Thymus (tissue), 14 donors: ENCODE data around the gene RNF133. TPM values are rescaled to one million over a fixed set of nuclear protein-coding genes. Genes with fewer than 3 reads are reported as not detected.

Source experiments
- DNase-seq, 9 donors: peaks; one replicate each; pipeline ENCODE4 v3.0.0-alpha.2; 2013; ENCODE audit warnings: low spot score in 9 of 9, low read depth in 6 of 9, missing footprints in 1 of 9
- H3K27ac ChIP-seq, 2 donors: one replicate each; pipeline ENCODE4 v1.5.1; 2013; ENCODE audit warnings: control low read depth in 1 of 2, low read depth in 1 of 2, low read length in 1 of 2, mild to moderate bottlenecking in 1 of 2, moderate library complexity in 1 of 2
- H3K27me3 ChIP-seq, 2 donors: one replicate each; pipeline ENCODE4 v1.5.1; 2013; ENCODE audit warnings: low read length in 1 of 2; ENCODE audit not compliant: control insufficient read depth in 2 of 2, insufficient read depth in 1 of 2
- H3K36me3 ChIP-seq, 2 donors: one replicate each; pipeline ENCODE4 v1.5.1; 2013; ENCODE audit warnings: low read length in 1 of 2, mild to moderate bottlenecking in 1 of 2, moderate library complexity in 1 of 2; ENCODE audit not compliant: control insufficient read depth in 2 of 2, insufficient read depth in 2 of 2
- H3K4me1 ChIP-seq, 2 donors: one replicate each; pipeline ENCODE4 v1.5.1; 2013; ENCODE audit warnings: low read length in 2 of 2; ENCODE audit not compliant: control insufficient read depth in 2 of 2, insufficient read depth in 2 of 2
- H3K4me3 ChIP-seq, 2 donors: one replicate each; pipeline ENCODE4 v1.5.1; 2013; ENCODE audit warnings: low read length in 2 of 2, control low read depth in 1 of 2, mild to moderate bottlenecking in 1 of 2
- H3K9me3 ChIP-seq, 2 donors: one replicate each; pipeline ENCODE4 v1.5.1; 2013; ENCODE audit warnings: low read length in 1 of 2, mild to moderate bottlenecking in 1 of 2; ENCODE audit not compliant: control insufficient read depth in 2 of 2, insufficient read depth in 1 of 2
- WGBS: extraction: QIAGEN DNeasy Blood & Tissue Kit; methylation state at CpG from one replicate; pipeline ENCODE4 v1.1.7; 2013; 5-methylcytosine and 5-hydroxymethylcytosine counted together
- long read RNA-seq, 10 donors: transcript quantifications; one replicate each; lab custom pipeline, GENCODE V29; 2026
- polyA plus RNA-seq: library from polyadenylated mRNA; stranded (reverse); fragments of 200-250 nt; gene quantifications from one replicate; pipeline ENCODE4 v1.2.3, GENCODE V29; 2013
- total RNA-seq: library from RNA; stranded (reverse); fragments of 120-200 nt; gene quantifications from one replicate; pipeline ENCODE4 v1.2.4, GENCODE V29; 2013
- donor health status: healthy.

The RNF133 gene, protein sequence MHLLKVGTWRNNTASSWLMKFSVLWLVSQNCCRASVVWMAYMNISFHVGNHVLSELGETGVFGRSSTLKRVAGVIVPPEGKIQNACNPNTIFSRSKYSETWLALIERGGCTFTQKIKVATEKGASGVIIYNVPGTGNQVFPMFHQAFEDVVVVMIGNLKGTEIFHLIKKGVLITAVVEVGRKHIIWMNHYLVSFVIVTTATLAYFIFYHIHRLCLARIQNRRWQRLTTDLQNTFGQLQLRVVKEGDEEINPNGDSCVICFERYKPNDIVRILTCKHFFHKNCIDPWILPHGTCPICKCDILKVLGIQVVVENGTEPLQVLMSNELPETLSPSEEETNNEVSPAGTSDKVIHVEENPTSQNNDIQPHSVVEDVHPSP
- total RNA-seq: 0.19 TPM
- 0.02 TPM for polyA plus RNA-seq
- long read RNA-seq, donor 1: 0 reads
- long read RNA-seq, donor 2: 0 reads
- long read RNA-seq, donor 3: 0 reads
- long read RNA-seq, donor 4: 0 reads
- long read RNA-seq, donor 5: 0 reads
- long read RNA-seq, donor 6: 0 reads
- long read RNA-seq, donor 7: 0 reads
- long read RNA-seq, donor 8: 0 reads
- long read RNA-seq, donor 9: 0 reads
- long read RNA-seq, donor 10: 0 reads

DNA sequence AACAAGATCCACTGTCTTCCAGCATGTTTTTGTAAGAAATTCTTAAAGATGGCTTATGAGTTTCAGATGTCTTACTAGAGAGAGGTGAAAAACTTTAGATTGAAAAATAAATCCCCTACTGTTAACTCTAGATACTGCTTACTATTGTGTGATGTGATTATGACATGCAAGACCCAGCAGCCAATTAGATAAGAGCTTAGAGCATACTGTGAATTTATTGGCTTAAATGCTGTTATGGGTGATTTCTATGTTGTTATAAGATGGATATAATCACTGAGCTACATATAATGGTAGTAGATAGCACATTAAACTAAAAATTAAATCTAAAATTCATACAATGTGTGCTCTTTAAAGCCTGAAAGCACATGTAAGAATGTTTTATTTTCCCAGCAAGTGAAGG lies at the start of gene RNF133:
RNF133 (minus strand) TSS at position 101 of the 400 bp plus-strand sequence. CDS start 199 bp downstream, outside the sequence.
- no peaks in the 10 kb centered on the region for H3K27me3 ChIP-seq
- no peaks in the 10 kb centered on the region for H3K36me3 ChIP-seq
- DNase-seq: no peak
- H3K27ac ChIP-seq: no peak within 1 kb of the TSS
- H3K4me1 ChIP-seq: no peaks in the 10 kb centered on the region
- H3K9me3 ChIP-seq: no peaks in the 10 kb centered on the region
- H3K4me3 ChIP-seq: no peak within 1 kb of the TSS

DNA sequence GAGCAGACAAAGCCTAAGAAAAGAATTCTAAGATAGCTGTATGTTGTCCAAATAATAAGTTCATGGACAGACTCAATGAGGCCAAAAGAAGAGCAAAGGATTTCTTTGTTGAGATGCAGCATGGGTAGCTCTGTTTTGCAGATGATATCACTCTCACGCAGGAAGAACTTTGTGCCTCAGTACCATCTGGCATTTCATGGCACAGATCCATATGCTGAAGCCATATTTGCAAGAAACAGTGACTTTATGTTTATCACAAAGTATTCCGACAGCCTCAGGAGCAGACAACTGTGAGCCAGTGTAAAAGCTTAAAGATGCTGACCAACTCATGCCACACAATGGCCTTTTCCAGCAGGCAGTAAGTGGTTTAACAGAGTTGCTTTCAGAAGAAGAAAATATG lies 49.3 kb upstream of the RNF133 start:
- Histone ChIP-seq H3K36me3 (no peaks in the 10 kb centered on the region), H3K27me3 (no peaks in the 10 kb centered on the region), H3K27ac (no peak overlapping the region), H3K9me3 (no peaks in the 10 kb centered on the region), H3K4me3 (no peak overlapping the region), H3K4me1 (no peaks in the 10 kb centered on the region)
- no peak for DNase-seq
- 93% methylated on average over 2 of the region's 2 CpGs for WGBS

DNA sequence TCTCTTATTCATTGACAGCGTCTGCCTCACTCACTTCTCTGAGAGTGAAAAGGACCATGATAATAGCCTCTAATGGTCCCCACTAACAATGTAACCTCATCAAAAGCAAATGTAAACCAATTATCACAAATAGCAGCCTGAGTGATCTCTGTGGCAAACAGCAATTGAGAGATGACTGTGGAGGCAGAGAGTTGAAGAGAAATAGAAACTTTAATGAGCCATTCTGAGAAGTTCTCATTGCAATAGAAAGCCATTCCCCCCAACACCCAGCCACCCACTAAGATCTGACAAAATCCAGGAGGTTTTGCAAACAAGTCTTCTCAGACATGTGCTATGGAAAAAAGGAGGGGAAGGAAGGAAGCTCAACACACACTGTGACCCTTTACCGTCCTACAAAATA lies 48.0 kb upstream of the RNF133 start:
- no peaks in the 10 kb centered on the region for H3K9me3 ChIP-seq
- no peaks in the 10 kb centered on the region for H3K27me3 ChIP-seq
- H3K36me3 ChIP-seq: no peaks in the 10 kb centered on the region
- no peak overlapping the region for H3K27ac ChIP-seq
- no peak overlapping the region for H3K4me3 ChIP-seq
- 56% methylated on average over 2 of the region's 2 CpGs for WGBS
- no peak for DNase-seq
- H3K4me1 ChIP-seq: no peaks in the 10 kb centered on the region

DNA sequence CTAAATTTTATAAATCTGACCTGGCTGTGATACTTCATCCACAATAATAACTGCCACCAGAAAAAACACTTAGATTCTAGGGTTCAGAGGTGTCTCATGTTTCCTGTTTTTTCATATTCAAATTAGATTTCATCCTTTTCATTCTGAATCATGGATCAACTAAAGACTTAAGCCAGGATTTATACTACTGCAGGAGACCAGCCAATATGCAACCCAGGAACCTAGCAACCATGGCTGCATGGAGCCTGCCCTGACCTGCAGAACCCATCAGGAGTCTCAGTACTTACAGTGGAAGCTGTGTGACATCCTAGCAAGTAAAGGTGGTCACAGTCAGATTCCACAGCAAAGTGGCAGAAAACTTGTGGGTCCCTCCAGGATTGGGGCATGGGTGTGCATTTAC lies 44.3 kb upstream of the RNF133 start:
- Histone ChIP-seq H3K9me3 (no peaks in the 10 kb centered on the region), H3K4me1 (no peaks in the 10 kb centered on the region), H3K4me3 (no peak overlapping the region), H3K36me3 (no peaks in the 10 kb centered on the region), H3K27ac (no peak overlapping the region), H3K27me3 (no peaks in the 10 kb centered on the region)
- DNase-seq: no peak

DNA sequence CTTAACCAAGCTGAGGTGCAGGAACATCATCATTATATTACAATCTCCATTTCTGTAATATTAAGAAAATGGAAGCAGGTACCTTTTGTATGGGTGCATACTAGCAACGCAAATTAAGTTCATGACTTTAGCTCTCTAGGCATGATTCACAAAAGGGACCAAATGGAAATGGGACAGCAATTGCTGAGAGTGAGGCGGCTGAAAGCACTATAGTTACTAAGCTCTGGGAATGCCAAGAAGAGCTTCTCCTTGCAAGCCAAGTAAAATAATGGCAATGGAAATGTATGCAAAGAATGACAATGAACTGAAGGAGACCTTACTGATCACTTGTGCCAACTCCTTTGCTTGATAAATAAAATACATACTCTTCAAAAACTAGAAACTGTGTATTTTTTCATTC lies 40.0 kb upstream of the RNF133 start:
- 70% methylated on average over 2 of the region's 2 CpGs for WGBS
- Histone ChIP-seq H3K27ac (no peak overlapping the region), H3K36me3 (no peaks in the 10 kb centered on the region), H3K27me3 (no peaks in the 10 kb centered on the region), H3K9me3 (no peaks in the 10 kb centered on the region), H3K4me3 (no peak overlapping the region), H3K4me1 (no peaks in the 10 kb centered on the region)
- DNase-seq: no peak

DNA sequence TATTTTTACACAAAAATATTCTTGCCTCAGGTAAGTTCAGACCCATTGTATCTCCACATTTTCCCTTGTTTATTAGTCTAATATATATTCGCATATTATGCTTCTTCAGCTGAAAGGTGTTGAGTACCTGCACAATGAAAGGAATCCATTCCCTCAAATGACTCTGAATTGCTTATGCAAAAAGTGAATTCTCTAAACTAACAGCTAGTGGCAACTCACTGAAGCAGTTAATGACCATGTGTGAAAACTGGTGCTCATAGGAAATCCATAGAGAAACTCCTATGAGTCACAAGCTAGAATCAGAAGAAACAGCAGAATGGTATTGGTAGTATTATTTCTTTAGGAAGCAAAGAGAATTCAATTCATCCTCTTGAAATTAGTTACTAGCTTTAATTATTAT lies 37.3 kb upstream of the RNF133 start:
- WGBS: 74% methylated on average over 1 of the region's 1 CpG
- Histone ChIP-seq H3K4me3 (no peak overlapping the region), H3K36me3 (no peaks in the 10 kb centered on the region), H3K27me3 (no peaks in the 10 kb centered on the region), H3K4me1 (no peaks in the 10 kb centered on the region), H3K9me3 (no peaks in the 10 kb centered on the region), H3K27ac (no peak overlapping the region)
- DNase-seq: no peak

DNA sequence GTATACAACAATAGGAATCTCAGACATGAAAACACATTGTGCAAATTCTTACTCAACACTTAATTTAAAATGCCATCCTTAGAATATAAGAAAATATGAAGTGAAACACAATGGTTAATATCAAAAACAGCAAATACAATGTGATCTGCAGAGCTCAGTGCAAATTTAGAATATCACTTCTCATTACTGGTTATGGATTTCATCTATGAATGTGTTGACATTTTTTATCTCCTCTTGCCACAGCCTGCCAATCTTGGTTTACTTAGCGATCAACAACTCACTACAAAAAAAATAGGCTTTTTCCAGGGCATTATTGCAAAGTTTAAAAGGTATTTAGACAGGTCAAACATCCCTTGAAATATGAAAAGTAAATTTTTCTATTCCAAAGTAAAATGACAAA lies 28.8 kb upstream of the RNF133 start:
- no peak for DNase-seq
- Histone ChIP-seq H3K9me3 (no peaks in the 10 kb centered on the region), H3K4me1 (no peaks in the 10 kb centered on the region), H3K4me3 (no peak overlapping the region), H3K36me3 (no peaks in the 10 kb centered on the region), H3K27me3 (no peaks in the 10 kb centered on the region), H3K27ac (no peak overlapping the region)
- 81% methylated on average over 1 of the region's 1 CpG for WGBS

DNA sequence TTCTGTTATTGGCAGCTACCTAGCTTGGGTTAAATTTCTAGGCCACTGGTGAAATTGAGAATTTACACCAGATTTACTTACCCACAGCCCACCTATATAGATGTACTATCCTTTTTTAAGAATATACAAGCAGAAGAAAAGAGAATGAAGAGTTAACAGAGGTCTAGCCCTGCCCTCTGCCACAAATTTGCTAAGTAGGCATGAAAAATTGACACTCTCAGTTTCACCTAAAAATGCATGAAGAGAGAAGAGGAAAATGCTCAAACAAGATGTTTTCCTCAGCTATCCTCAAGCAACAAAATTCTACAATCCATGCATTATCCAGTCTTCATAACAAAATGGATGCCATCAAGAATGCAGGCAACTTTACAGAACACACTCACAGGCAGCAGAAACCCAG lies 28.4 kb upstream of the RNF133 start:
- no peaks in the 10 kb centered on the region for H3K9me3 ChIP-seq
- H3K36me3 ChIP-seq: no peaks in the 10 kb centered on the region
- no peak for DNase-seq
- no peaks in the 10 kb centered on the region for H3K4me1 ChIP-seq
- H3K27me3 ChIP-seq: no peaks in the 10 kb centered on the region
- H3K27ac ChIP-seq: no peak overlapping the region
- no peak overlapping the region for H3K4me3 ChIP-seq

DNA sequence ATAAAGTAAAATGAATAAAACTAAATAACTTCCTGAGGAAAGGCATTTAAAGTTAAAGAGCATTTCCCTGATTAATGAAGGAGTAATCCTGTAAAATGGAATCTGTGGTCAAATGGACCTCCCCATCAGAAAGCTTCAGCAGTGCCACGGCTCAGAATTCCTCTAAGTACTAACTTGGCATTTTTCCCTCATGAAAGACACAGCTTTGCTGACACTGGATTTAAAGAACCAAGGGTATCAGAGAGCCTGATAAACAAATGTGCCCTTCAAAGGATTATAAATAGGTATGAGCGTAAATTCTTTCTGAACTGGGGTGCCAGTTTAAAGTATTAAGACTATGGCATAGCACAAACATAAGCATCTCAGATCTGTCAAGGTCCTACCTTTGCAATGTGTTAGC lies 28.0 kb upstream of the RNF133 start:
- no peaks in the 10 kb centered on the region for H3K36me3 ChIP-seq
- no peak overlapping the region for H3K27ac ChIP-seq
- H3K9me3 ChIP-seq: no peaks in the 10 kb centered on the region
- no peaks in the 10 kb centered on the region for H3K4me1 ChIP-seq
- H3K4me3 ChIP-seq: no peak overlapping the region
- H3K27me3 ChIP-seq: no peaks in the 10 kb centered on the region
- DNase-seq: no peak
- 89% methylated on average over 2 of the region's 2 CpGs for WGBS
